HCEC 1CT (cell line): ENCODE measurements around the gene MADCAM1.

ENCODE experiments used
- DNase-seq: peaks from one replicate; pipeline ENCODE4 v3.0.0-alpha.2; 2017

The MADCAM1 gene

GRCh38 chr19:533364-534058 lies 37.2 kb downstream of the MADCAM1 start:
- no peak for DNase-seq

- no peak for DNase-seq
Observed at GRCh38 chr19:534088-534487, 37.8 kb downstream of the MADCAM1 start.

- no peak for DNase-seq
Observed at GRCh38 chr19:535017-535835, 38.9 kb downstream of the MADCAM1 start.

- no peak for DNase-seq
Observed at GRCh38 chr19:536031-536880, 40.0 kb downstream of the MADCAM1 start.

GRCh38 chr19:536881-537404 lies 40.7 kb downstream of the MADCAM1 start:
- no peak for DNase-seq

- no peak for DNase-seq
Observed at GRCh38 chr19:538641-539428, 42.5 kb downstream of the MADCAM1 start.

- no peak for DNase-seq
Observed at GRCh38 chr19:539429-540030, 43.2 kb downstream of the MADCAM1 start.

- no peak for DNase-seq
Observed at GRCh38 chr19:540867-541637, 44.8 kb downstream of the MADCAM1 start.

GRCh38 chr19:541699-542098 lies 45.4 kb downstream of the MADCAM1 start:
- DNase-seq, result no peak

- no peak for DNase-seq
Observed at GRCh38 chr19:542173-542866, 46.0 kb downstream of the MADCAM1 start.

GRCh38 chr19:543910-544608 lies 47.8 kb downstream of the MADCAM1 start, which contains the start of gene GZMM:
TSS of gene GZMM (plus strand) at chr19:544053. CDS start at chr19:544072, 19 bp downstream.
- DNase-seq, result no peak

- DNase-seq, result no peak
Observed at GRCh38 chr19:547117-547516, 50.8 kb downstream of the MADCAM1 start.

- no peak for DNase-seq
Observed at GRCh38 chr19:547836-548720, 51.8 kb downstream of the MADCAM1 start.

- no peak for DNase-seq
Observed at GRCh38 chr19:548886-549830, 52.9 kb downstream of the MADCAM1 start.

- no peak for DNase-seq
Observed at GRCh38 chr19:554817-555216, 58.5 kb downstream of the MADCAM1 start.
